K562 (cell line): ENCODE measurements around the gene ZNF692. TPM values are rescaled to one million over a fixed set of nuclear protein-coding genes. Genes with fewer than 3 reads are reported as not detected.
A peak's percentile ranks its signal among the peaks of the same experiment; 100 is the strongest.

ENCODE experiments used
- BDP1 ChIP-seq: IDR thresholded peaks from 3 replicates; pipeline ENCODE4 v1.6.1; 2011; ENCODE audit not compliant: insufficient read length, insufficient read depth
- CGGBP1 ChIP-seq: fragments of 250-450 bp; sonication (Bioruptor Pico); IDR thresholded peaks from 2 replicates; pipeline ENCODE4 v1.9.0; 2021; ENCODE audit warnings: mild to moderate bottlenecking
- CREB1 ChIP-seq, 2 experiments: sonication (generic) in 1 of 2; formaldehyde crosslinking in 1 of 2; IDR thresholded peaks; 2 replicates each; pipeline versions ENCODE4 v1.6.1 to v1.8.0; 2012 to 2022; ENCODE audit warnings: inconsistent platforms in 1 of 2, mild to moderate bottlenecking in 1 of 2, missing genetic modification reagents in 1 of 2, moderate library complexity in 1 of 2
- FOXA3 ChIP-seq, 2 experiments: fragments of 450-650 bp in 1 of 2; sonication (generic) in 1 of 2; formaldehyde crosslinking; IDR thresholded peaks in 1 of 2; conservative IDR thresholded peaks in 1 of 2; 2 replicates each; pipeline versions ENCODE4 v1.4.0 to v1.8.0; 2020 to 2022; ENCODE audit warnings: mild to moderate bottlenecking in 2 of 2, missing genetic modification reagents in 1 of 2
- FOXK2 ChIP-seq, 2 experiments: fragments of 450-650 bp; IDR thresholded peaks in 1 of 2; conservative IDR thresholded peaks in 1 of 2; 2 replicates each; pipeline ENCODE4 v1.6.1; 2016; ENCODE audit warnings: low read depth in 2 of 2, mild to moderate bottlenecking in 1 of 2
- HCFC1 ChIP-seq: IDR thresholded peaks from 2 replicates; pipeline ENCODE4 v1.6.1; 2012; ENCODE audit warnings: low read depth, low read length, improper control_type of control experiment
- HINFP ChIP-seq: fragments of 450-650 bp; conservative IDR thresholded peaks from 2 replicates; pipeline ENCODE4 v1.6.1; 2016; ENCODE audit warnings: missing genetic modification characterization, low read depth, mild to moderate bottlenecking, control low read depth, missing compliant biosample characterization
- HIVEP1 ChIP-seq: fragments of 250-450 bp; sonication (Bioruptor Pico); IDR thresholded peaks from 2 replicates; pipeline ENCODE4 v1.4.0; 2020; ENCODE audit warnings: mild to moderate bottlenecking
- MTA3 ChIP-seq: fragments of 450-650 bp; formaldehyde crosslinking; IDR thresholded peaks from 2 replicates; pipeline ENCODE4 v1.6.1; 2017; ENCODE audit warnings: mild to moderate bottlenecking, borderline replicate concordance
- NEUROD1 ChIP-seq: fragments of 150-350 bp; IDR thresholded peaks from 2 replicates; pipeline ENCODE4 v1.6.1; 2014; ENCODE audit warnings: borderline replicate concordance, low read length, low read depth; ENCODE audit not compliant: partially characterized antibody
- NR3C1 ChIP-seq: sonication (generic); formaldehyde crosslinking; IDR thresholded peaks from 2 replicates; pipeline ENCODE4 v1.8.1; 2022; ENCODE audit warnings: missing genetic modification reagents
- PHB2 ChIP-seq: fragments of 450-650 bp; IDR thresholded peaks from 2 replicates; pipeline ENCODE4 v1.6.1; 2017; ENCODE audit warnings: low read depth
- PURB ChIP-seq: sonication (generic); formaldehyde crosslinking; IDR thresholded peaks from 2 replicates; pipeline ENCODE4 v1.9.0; 2021; ENCODE audit warnings: low read depth, mild to moderate bottlenecking, missing genetic modification reagents
- RUNX1 ChIP-seq: sonication (generic); IDR thresholded peaks from 2 replicates; pipeline ENCODE4 v1.6.1; 2016; ENCODE audit warnings: antibody characterized with exemption, low read depth
- SIX5 ChIP-seq, 2 experiments: IDR thresholded peaks; 2 replicates each; pipeline ENCODE4 v1.6.1; 2011; ENCODE audit warnings: low read length in 2 of 2, borderline replicate concordance in 1 of 2, low read depth in 1 of 2, mild to moderate bottlenecking in 1 of 2, moderate library complexity in 1 of 2; ENCODE audit not compliant: insufficient read depth in 1 of 2
- SP1 ChIP-seq: sonication (generic); formaldehyde crosslinking; IDR thresholded peaks from 2 replicates; pipeline ENCODE4 v1.8.1; 2022; ENCODE audit warnings: mild to moderate bottlenecking, missing genetic modification reagents
- STAT6 ChIP-seq: sonication (generic); formaldehyde crosslinking; IDR thresholded peaks from 2 replicates; pipeline ENCODE4 v1.8.1; 2023; ENCODE audit warnings: mild to moderate bottlenecking, missing genetic modification reagents
- ZBTB33 ChIP-seq: sonication (generic); formaldehyde crosslinking; IDR thresholded peaks from 2 replicates; pipeline ENCODE4 v1.8.1; 2023; ENCODE audit warnings: mild to moderate bottlenecking, missing genetic modification reagents
- ZNF717 ChIP-seq: fragments of 250-450 bp; sonication (Bioruptor Pico); IDR thresholded peaks from 2 replicates; pipeline ENCODE4 v1.5.0; 2021
- polyA plus RNA-seq, 8 experiments: library from polyadenylated mRNA; depleted of rRNA in 4 of 8; stranded (reverse) in 5 of 8; unstranded in 3 of 8; fragments of >200 nt; fragmentation: Nextera tagmentation in 2 of 8; fragmentation: Illumina TruSeq in 1 of 8; extraction: Ambion mirVana in 2 of 8; extraction: Trizol in 1 of 8; gene quantifications; 2 replicates each; pipeline versions ENCODE4 v1.2.1 to v1.2.3, GENCODE V29; 2011 to 2014; ENCODE audit warnings: inconsistent platforms in 1 of 8, missing spikeins in 1 of 8
- total RNA-seq, 7 experiments: library from RNA; depleted of rRNA in 6 of 7; stranded (reverse); fragments of >200 nt in 6 of 7; fragmentation: Illumina TruSeq in 2 of 7; extraction: Trizol in 2 of 7; gene quantifications; 2 replicates each; pipeline versions ENCODE4 v1.2.1 to v1.2.3, GENCODE V29; 2011 to 2021; ENCODE audit warnings: low replicate concordance in 1 of 7
- TF ChIP-seq, protein P1 (sequence below): sonication (generic); formaldehyde crosslinking; IDR thresholded peaks from 2 replicates; pipeline ENCODE4 v1.8.0; 2022; ENCODE audit warnings: mild to moderate bottlenecking, low read depth, missing genetic modification reagents

Gene ZNF692
- total and polyA plus RNA-seq, 9 of the 15 experiments (the other 6 are each of a cell fraction or from before 2014, with no cell fraction given) = 8.4 to 143 (median 55.9) TPM

- TF ChIP-seq, protein P1, sequence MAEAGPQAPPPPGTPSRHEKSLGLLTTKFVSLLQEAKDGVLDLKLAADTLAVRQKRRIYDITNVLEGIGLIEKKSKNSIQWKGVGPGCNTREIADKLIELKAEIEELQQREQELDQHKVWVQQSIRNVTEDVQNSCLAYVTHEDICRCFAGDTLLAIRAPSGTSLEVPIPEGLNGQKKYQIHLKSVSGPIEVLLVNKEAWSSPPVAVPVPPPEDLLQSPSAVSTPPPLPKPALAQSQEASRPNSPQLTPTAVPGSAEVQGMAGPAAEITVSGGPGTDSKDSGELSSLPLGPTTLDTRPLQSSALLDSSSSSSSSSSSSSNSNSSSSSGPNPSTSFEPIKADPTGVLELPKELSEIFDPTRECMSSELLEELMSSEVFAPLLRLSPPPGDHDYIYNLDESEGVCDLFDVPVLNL = no peak
- no peak for TF ChIP-seq SP1 (CRISPR knock-in tag)
- TF ChIP-seq CREB1 (IDR thresholded peaks at IDR 0.05) = no peak
- TF ChIP-seq CREB1 (CRISPR knock-in tag; IDR thresholded peaks at IDR 0.05) = no peak
- peak; percentile 23 for TF ChIP-seq NEUROD1
- no peak for TF ChIP-seq PURB (CRISPR knock-in tag)
- no peak for TF ChIP-seq CGGBP1 (CRISPR knock-in tag)
- no peak for TF ChIP-seq NR3C1 (CRISPR knock-in tag)
- TF ChIP-seq FOXA3 (CRISPR knock-in tag; conservative IDR thresholded peaks at IDR 0.05 in 1 of 2, IDR thresholded peaks at IDR 0.05 in 1 of 2) = no peak
- peak; percentile 37; the same call in 1 of the 2 replicates for TF ChIP-seq HCFC1
- TF ChIP-seq ZNF717 (CRISPR knock-in tag) = no peak
- TF ChIP-seq ZBTB33 (CRISPR knock-in tag) = peak; percentile 88
- no peak for TF ChIP-seq FOXK2 (conservative IDR thresholded peaks at IDR 0.05 in 1 of 2, IDR thresholded peaks at IDR 0.05 in 1 of 2; ENCODE audit: low read depth in 2 of 2)
- no peak for TF ChIP-seq PHB2
- no peak for TF ChIP-seq HINFP
- no peak for TF ChIP-seq BDP1
- no peak for TF ChIP-seq SIX5 (IDR thresholded peaks at IDR 0.05; ENCODE audit: borderline replicate concordance in 1 of 2, insufficient read depth in 1 of 2, low read depth in 1 of 2, low read length in 2 of 2)
- TF ChIP-seq RUNX1 = no peak
- no peak for TF ChIP-seq STAT6 (CRISPR knock-in tag)
- peak; percentile 47; the same call in 1 of the 2 replicates for TF ChIP-seq MTA3
- TF ChIP-seq HIVEP1 (CRISPR knock-in tag) = no peak
Measured at GRCh38 chr1:248807067-248807737, 51.7 kb downstream of the ZNF692 start (continued).
